ENCODE results near the gene RDH16. TPM values are rescaled to one million over a fixed set of nuclear protein-coding genes. Genes with fewer than 3 reads are reported as not detected.
"Not testable (repeated sequence)": the region's sequence is repeated elsewhere in the genome, so short reads cannot be mapped to it uniquely, and the experiment has no call there.

The RDH16 gene
- total RNA-seq, 1 donor from 2014 or later, result 2.9 TPM

DNA sequence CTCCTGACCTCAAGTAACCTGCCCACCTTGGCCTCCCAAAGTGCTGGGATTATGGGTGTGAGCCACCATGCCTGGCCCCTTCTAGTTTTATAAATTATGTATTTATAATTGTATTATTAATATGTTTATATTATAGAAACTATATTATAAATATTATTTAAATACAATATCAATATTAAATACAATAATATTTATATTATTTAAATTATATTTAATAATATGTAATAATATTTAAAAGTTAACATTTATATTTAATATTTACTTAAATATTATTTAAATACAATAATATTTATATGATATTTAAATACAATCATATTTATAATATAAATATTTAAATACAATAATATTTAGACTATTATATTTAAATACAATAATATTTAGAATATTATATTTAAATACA, 43.2 kb downstream of the RDH16 start:
- DNase-seq (ENCODE audit: extremely low spot score in 2 of 2), result no peak
- Histone ChIP-seq H3K36me3 (no peaks in the 10 kb centered on the region), H3K4me3 (no peak overlapping the region), H3K27ac (no peak overlapping the region), H3K9me3 (peaks cover 3% of the 10 kb centered on the region), H3K4me1 (no peaks in the 10 kb centered on the region), H3K27me3 (no peaks in the 10 kb centered on the region)
- intact Hi-C loops (cut with DNase I), result no loop called here
- TF ChIP-seq, protein P1, sequence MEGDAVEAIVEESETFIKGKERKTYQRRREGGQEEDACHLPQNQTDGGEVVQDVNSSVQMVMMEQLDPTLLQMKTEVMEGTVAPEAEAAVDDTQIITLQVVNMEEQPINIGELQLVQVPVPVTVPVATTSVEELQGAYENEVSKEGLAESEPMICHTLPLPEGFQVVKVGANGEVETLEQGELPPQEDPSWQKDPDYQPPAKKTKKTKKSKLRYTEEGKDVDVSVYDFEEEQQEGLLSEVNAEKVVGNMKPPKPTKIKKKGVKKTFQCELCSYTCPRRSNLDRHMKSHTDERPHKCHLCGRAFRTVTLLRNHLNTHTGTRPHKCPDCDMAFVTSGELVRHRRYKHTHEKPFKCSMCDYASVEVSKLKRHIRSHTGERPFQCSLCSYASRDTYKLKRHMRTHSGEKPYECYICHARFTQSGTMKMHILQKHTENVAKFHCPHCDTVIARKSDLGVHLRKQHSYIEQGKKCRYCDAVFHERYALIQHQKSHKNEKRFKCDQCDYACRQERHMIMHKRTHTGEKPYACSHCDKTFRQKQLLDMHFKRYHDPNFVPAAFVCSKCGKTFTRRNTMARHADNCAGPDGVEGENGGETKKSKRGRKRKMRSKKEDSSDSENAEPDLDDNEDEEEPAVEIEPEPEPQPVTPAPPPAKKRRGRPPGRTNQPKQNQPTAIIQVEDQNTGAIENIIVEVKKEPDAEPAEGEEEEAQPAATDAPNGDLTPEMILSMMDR (IDR thresholded peaks at IDR 0.05), result no peak
- TF ChIP-seq POLR2A (IDR thresholded peaks at IDR 0.05) (no peak), POLR2AphosphoS5 (IDR thresholded peaks at IDR 0.05; ENCODE audit: insufficient read depth in 1 of 2, low read depth in 1 of 2) (no peak)

DNA sequence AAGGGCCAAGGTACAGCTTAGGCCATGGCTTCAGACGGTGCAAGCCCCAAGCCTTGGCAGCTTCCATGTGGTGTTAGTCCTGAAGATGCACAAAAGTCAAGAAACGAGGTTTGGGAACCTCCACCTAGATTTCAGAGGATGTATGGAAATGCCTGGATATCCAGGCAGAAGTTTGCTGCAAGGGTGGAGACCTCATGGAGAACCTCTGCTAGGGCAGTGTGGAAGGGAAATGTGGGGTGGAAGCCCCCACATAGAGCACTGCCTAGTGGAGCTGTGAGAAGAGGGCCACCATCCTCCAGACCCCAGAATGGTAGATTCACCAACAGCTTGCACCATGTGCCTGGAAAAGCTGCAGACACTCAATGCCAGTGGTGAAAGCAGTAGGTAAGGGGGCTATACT, 48.0 kb downstream of the RDH16 start:
- H3K4me3 ChIP-seq; H3K36me3 ChIP-seq; intact Hi-C loops (cut with DNase I); H3K27ac ChIP-seq; H3K9me3 ChIP-seq; DNase-seq (ENCODE audit: extremely low spot score in 2 of 2); H3K4me1 ChIP-seq; H3K27me3 ChIP-seq: not testable (repeated sequence)

DNA sequence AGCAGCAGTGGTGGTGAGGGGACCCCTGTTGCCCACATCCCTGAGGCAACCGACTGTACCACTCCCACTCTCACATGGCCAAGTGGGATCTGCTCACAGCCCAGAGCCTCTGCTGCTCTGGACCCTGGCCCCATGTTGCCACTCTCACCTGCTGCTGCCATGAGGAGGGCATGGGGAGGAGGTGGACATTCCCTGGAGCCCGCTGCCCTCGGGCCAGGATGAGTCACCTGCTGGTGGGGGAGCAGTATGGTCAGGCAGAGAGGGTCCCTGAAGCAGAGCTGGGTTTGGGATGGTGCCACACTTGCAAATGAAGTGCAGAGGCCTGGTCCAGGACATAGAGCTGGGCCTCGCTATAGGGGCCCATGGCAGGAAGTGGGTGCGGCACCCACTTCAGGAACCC, 49.3 kb downstream of the RDH16 start:
- H3K4me3 ChIP-seq, result no peak overlapping the region
- H3K9me3 ChIP-seq, result peaks cover 5% of the 10 kb centered on the region
- H3K27ac ChIP-seq, result no peak overlapping the region
- intact Hi-C loops (cut with DNase I), result no loop called here
- no peak for TF ChIP-seq POLR2AphosphoS5 (IDR thresholded peaks at IDR 0.05; ENCODE audit: insufficient read depth in 1 of 2, low read depth in 1 of 2)
- no peak for TF ChIP-seq POLR2A (IDR thresholded peaks at IDR 0.05)
- TF ChIP-seq, protein P1 (IDR thresholded peaks at IDR 0.05), result no peak
- DNase-seq (ENCODE audit: extremely low spot score in 2 of 2), result no peak
- no peaks in the 10 kb centered on the region for H3K27me3 ChIP-seq
- H3K4me1 ChIP-seq, result no peaks in the 10 kb centered on the region
- no peaks in the 10 kb centered on the region for H3K36me3 ChIP-seq

DNA sequence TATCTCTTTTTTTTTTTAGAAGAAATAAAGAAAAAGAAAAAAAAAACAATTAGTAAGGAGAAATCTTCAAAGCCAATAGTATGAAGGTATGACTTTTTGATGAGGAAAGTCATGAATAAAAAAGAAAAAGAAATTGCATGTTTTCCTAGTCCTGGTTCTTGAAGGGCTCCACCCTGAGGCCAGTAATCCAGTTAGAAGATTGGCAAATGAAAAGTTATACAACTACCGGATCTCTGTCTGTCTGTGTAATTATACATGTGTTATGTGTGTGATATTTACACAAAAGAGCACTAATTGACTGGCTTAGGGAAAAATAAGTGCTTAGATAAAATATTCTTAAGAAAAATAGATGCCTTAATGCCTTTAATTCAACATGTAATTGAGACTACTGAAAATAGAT, 51.6 kb downstream of the RDH16 start:
- TF ChIP-seq POLR2AphosphoS5 (IDR thresholded peaks at IDR 0.05; ENCODE audit: insufficient read depth in 1 of 2, low read depth in 1 of 2), result no peak
- TF ChIP-seq POLR2A (IDR thresholded peaks at IDR 0.05), result no peak
- TF ChIP-seq, protein P1 (IDR thresholded peaks at IDR 0.05), result no peak
- H3K4me3 ChIP-seq, result no peak overlapping the region
- peaks cover 9% of the 10 kb centered on the region for H3K9me3 ChIP-seq
- H3K36me3 ChIP-seq, result no peaks in the 10 kb centered on the region
- no peak overlapping the region for H3K27ac ChIP-seq
- no peaks in the 10 kb centered on the region for H3K27me3 ChIP-seq
- no peak for DNase-seq (ENCODE audit: extremely low spot score in 2 of 2)
- intact Hi-C loops (cut with DNase I), result no loop called here
- H3K4me1 ChIP-seq, result no peaks in the 10 kb centered on the region

DNA sequence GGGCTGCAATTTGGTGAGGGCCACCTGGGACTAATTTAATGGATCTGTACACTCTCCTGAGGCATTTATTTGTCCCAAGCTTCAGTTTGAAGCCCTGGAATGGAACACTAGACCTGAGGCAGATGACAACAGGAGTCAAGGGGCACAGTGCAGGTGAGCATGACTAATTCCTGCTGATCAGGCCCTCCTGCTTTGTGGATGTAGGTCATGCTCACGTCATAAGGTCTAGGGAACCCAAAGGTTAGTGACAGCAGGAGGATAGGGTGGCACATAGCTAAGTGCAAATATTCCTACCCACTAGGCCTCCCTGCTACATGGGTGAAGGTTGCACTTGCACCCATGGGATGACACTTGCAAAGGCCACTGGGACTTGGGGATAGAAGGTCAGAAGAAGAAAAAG, 54.0 kb downstream of the RDH16 start:
- H3K36me3 ChIP-seq, result no peaks in the 10 kb centered on the region
- no peak overlapping the region for H3K4me3 ChIP-seq
- H3K4me1 ChIP-seq, result no peaks in the 10 kb centered on the region
- no peaks in the 10 kb centered on the region for H3K27me3 ChIP-seq
- no peak for TF ChIP-seq POLR2AphosphoS5 (IDR thresholded peaks at IDR 0.05; ENCODE audit: insufficient read depth in 1 of 2, low read depth in 1 of 2)
- TF ChIP-seq, protein P1 (IDR thresholded peaks at IDR 0.05), result no peak
- TF ChIP-seq POLR2A (IDR thresholded peaks at IDR 0.05), result no peak
- intact Hi-C loops (cut with DNase I), result no loop called here
- no peak for DNase-seq (ENCODE audit: extremely low spot score in 2 of 2)
- no peak overlapping the region for H3K27ac ChIP-seq
- H3K9me3 ChIP-seq, result peaks cover 10% of the 10 kb centered on the region

Other genes with a start within 250 kb of the RDH16 start
- 1,274 TPM for gene NACA, start 232.3 kb downstream of the RDH16 start, total RNA-seq
- gene PRIM1, start 205.3 kb downstream of the RDH16 start, total RNA-seq, result 12.8 TPM
- gene HSD17B6, start 194.3 kb downstream of the RDH16 start, total RNA-seq, result 32.4 TPM
- gene SDR9C7, start 23.2 kb downstream of the RDH16 start, total RNA-seq, result 11.0 TPM
- gene ZBTB39, start 48.9 kb upstream of the RDH16 start, total RNA-seq, result 6.1 TPM
- not detected for gene TAC3, start 58.9 kb upstream of the RDH16 start, total RNA-seq
- gene MYO1A, start 92.5 kb upstream of the RDH16 start, total RNA-seq, result 1.2 TPM
- gene NEMP1, start 121.2 kb upstream of the RDH16 start, total RNA-seq, result 7.1 TPM
- gene NAB2, start 131.5 kb upstream of the RDH16 start, total RNA-seq, result 34.4 TPM
- 146 TPM for gene STAT6, start 153.8 kb upstream of the RDH16 start, total RNA-seq
- gene LRP1, start 170.9 kb upstream of the RDH16 start, total RNA-seq, result 477 TPM
- gene LRP1-AS, start 190.0 kb upstream of the RDH16 start, total RNA-seq, result not detected